HG03097 (cell line): ENCODE measurements around the gene KRTAP6-1.

ENCODE experiments used
- ATAC-seq: cut with Tn5 transposase; IDR thresholded peaks from one replicate; pipeline ENCODE4 v1.9.1; 2021; ENCODE audit not compliant: unreplicated experiment, low FRiP score

The KRTAP6-1 gene

GRCh38 chr21:30613836-30614235 lies at the start of gene KRTAP6-1:
TSS of gene KRTAP6-1 (minus strand) at chr21:30613930. CDS start at chr21:30613904, 26 bp downstream.
- ATAC-seq, result no peak

GRCh38 chr21:30652891-30653290 lies 39.2 kb upstream of the KRTAP6-1 start:
- ATAC-seq, result no peak

DNA sequence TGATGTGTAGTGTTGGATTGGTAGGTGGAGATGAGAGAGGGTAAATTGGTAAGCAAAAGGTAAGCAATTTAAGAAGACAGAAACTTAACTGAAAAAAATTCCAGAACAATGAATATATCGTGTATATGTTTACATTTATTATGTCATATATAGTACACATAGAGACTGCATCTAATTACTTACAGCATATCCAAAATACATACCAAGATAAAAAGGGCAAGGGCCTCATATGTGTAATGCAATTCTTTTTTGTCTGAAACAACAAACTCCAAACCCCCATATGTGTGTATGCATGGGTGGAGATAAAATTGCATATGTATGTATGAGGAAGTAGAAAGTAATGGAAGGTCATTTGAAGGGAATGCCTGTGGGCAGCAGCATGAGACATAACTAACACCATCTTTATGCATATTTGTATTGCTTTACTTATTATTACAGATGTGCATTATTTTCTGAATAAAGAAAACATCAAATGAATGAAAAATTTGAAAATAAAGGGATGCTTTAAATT lies 33.2 kb upstream of the KRTAP6-1 start:
- ATAC-seq, result no peak

DNA sequence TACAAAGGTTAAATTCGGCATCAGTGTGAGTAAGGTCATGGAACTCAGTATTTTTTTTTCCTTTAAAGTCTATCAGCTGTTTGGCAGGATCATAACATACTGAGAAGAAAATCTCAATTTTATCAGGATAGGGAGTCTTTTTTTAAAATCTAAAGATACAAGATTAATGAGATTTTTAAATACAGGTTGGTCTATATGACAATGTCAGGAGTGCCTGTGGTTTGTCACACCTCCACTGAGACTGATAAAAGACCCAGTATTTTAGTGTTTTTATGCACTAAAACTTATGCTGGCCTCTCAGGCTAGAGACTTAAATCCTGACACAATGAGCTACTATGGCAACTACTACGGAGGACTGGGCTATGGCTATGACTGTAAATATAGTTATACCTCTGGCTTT lies 28.8 kb upstream of the KRTAP6-1 start, which contains the start of gene KRTAP20-3:
KRTAP20-3 (plus strand) TSS at position 301 of the 400 bp plus-strand sequence.
- no peak for ATAC-seq

- ATAC-seq, result no peak
These were observed 25.0 kb upstream of the KRTAP6-1 start for GRCh38 chr21:30638686-30639085.

GRCh38 chr21:30634906-30635305 lies 21.2 kb upstream of the KRTAP6-1 start, which contains the start of gene KRTAP20-2:
TSS of gene KRTAP20-2 (plus strand) at chr21:30635206. CDS start at chr21:30635264, 58 bp downstream.
- ATAC-seq, result no peak

DNA sequence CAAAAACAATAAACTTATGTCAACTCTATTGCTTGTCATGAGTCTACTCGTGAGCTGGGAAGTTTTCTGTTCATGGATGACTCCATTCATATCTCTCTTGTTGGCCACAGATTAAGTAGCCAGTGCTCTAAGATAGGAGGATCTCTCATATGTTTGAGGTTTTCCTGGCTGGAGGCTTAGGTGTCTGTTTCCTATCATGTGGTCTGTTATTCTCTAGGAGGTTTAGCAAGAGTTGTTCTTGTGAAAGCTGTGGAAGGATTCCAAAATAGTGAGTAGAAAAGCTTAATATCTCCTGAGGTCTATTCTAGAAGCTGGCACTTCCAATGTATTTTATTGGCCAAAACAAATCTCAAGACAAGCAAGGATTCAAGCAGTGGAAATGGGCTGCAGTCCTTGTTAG lies 15.5 kb upstream of the KRTAP6-1 start:
- no peak for ATAC-seq

GRCh38 chr21:30628109-30628508 lies 14.4 kb upstream of the KRTAP6-1 start:
- ATAC-seq, result no peak

DNA sequence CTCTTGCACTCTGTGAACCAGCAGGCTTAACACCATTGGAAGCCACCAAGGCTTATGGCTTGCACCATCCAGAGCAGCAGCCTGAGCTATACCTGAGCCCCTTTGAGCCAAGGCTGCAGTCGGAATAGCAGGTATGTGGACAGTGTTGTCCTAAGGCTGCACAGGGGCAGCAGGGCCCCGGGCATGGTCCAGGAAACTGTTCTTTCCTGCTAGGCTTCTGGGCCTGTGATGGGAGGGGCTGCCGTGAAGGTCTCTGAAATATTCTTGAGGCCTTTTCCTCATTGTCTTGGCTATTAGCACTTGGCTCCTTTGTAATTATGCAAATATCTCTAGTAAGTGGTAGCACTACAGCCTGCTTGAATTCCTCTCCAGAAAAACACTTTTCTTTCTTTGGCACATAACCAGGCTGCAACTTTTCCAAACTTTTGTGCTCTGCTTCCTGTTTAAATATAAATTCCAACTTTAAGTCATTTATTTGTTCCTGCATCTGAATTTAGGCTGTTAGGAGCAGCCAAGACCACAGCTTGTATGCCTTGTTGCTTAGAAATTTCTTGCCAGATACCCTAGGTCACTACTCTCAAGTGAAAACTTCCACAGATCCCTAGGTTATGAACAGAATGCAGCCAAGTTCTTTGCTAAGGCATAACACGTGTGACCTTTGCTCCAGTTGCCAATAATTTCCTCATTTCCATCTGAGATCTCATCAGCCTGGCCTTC lies 11.9 kb upstream of the KRTAP6-1 start:
- no peak for ATAC-seq

DNA sequence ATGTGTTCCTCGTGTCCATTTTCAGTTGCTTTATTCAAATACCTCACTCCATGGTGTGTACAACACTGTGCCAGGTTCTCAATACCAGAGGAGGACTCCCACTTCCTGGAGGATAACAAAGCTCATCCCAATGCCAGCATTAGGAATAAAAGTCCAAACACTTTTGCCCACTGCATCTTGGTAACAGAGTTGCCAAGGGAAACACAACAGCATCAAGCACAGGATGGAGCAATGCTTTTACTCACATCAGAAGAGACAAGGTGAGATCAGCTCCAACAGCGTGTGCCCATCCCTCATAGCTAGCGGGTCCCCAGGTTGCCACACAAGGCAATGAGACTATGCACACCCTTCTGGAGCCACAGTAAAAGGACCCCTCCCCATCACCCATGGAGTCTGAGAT lies 9.6 kb upstream of the KRTAP6-1 start:
- no peak for ATAC-seq

DNA sequence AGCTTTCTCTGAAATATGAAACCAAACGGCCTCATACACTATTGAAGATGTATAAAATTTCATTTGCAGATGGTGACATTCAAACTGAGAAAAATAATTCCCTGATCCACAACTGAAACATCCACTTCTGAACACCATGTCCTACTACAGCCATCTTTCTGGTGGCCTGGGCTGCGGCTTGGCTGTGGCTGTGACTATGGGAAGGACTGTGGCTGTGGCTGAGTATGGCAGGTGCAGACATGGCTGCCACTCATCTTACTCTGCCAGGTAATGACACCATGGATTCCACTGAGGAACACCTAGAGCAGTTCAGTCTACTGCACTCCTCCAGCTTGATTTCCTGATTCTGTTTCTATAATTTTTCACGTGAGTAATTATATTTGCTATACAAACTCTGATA lies 6.8 kb upstream of the KRTAP6-1 start, which contains the start of gene KRTAP20-4:
KRTAP20-4 (plus strand) TSS at position 106 of the 400 bp plus-strand sequence.
- no peak for ATAC-seq

GRCh38 chr21:30620080-30620479 lies 6.3 kb upstream of the KRTAP6-1 start:
- no peak for ATAC-seq

DNA sequence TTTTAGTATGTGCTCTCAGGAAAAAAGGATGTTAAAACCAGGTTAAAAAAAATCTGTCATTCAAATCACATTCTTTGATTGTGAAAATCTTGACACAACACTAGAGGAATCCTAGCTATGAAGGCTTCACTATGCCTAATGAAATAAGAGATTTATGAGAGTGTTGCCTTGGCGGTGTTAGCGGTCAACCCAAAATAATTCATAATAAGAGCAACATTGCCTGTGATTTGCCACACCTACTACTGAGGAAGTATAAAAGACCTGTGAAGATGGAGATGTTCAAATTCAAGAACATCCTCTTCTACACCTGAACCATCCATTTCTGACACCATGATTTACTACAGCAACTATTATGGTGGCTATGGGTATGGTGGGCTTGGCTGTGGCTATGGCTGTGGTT lies 2.4 kb upstream of the KRTAP6-1 start, which contains the start of gene KRTAP20-1:
KRTAP20-1 (plus strand) TSS at position 301 of the 400 bp plus-strand sequence; CDS start at position 331, 30 bp downstream.
- no peak for ATAC-seq

DNA sequence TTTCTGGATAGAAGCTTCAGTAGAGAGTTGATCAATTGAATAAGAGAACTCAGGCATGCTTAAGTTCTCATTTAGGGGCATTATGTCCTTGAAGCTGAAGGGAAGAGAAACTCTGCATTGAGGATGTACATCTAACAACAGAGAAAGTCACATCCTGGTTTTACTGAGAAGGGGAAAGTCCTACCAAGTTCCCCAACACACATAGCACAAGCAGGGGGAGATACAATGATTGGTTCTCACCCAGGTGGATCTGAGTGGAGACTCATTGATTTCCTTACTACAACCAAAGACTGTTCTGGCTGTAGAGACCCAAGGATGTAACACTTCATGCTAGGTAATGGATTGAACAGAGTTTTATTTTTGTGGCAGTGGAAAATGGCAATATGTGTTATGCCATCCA lies 1.5 kb upstream of the KRTAP6-1 start:
- ATAC-seq, result no peak

DNA sequence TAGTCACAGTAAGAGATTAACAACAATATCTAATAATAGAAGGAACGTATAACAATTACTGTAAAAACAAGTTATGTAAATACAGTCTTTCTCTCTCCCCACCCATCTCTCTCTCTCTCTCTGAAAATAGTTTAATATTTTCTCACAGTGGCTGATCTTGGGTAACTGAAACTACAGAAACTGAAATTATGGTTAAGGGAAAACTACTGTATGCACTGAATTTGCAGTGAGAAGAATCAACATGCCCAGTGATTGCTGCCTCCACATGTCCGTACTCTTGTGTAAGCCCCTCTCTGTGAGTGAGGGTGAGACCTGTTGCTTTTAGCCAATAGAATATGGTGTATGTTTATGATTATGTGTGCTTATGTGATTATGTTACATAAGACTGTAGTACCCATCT lies 1.6 kb downstream of the KRTAP6-1 start:
- no peak for ATAC-seq

DNA sequence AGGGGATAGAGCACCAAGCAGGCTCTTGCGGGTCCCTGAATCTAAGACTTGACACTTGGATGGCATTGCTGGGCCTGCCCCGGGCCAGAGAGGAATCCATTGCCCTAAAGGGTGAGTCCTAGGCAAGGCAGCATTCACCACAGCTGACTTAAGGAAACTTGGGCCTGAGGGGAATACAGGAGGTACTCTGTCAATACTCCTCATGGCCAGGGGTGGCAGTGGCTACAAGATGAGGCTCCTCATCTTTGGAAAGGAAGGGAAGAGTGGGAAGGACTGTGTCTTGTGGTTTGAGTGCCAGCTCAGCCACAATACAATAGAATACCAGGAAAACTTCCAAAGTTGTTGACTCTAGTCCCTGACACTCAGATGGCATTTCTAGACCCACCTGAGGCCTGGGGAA lies 7.8 kb downstream of the KRTAP6-1 start:
- no peak for ATAC-seq

DNA sequence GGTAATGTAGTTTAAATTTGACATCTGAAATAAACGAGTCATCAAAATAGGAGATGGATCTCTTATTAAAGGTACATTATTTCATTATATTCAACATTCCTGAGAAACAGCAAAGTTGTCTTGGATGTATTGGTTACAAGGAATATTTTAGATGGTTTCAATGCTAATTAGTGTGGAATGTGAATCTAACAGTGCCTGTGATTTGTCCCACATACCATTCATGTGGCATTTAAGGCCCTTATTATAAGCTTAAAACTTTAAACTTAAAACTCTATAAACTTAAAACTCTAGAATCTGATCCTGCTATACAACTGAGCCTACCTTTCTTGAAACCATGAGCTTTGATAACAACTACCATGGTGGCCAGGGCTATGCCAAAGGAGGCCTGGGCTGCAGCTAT lies 12.9 kb downstream of the KRTAP6-1 start, which contains the start of gene KRTAP22-1:
KRTAP22-1 (plus strand) TSS at position 301 of the 400 bp plus-strand sequence.
- no peak for ATAC-seq

DNA sequence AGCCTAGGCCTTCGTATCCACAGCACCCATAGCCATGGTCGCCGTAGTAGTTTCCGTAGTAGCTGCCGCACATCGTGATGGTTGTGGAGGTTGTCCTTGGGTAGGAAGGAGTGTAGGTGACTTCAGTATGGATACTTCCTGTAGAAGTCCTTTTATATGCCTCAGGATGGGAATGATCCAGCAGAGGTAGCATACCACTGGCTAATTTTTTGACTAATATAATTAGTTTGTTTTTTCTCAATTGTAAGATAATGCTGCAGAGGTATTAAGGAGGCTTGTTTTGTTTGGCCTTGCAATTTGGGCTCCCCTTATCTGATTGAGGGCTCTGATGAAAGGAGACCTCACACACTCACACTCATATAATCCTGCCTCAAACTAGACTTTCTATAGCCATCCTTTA lies 14.9 kb downstream of the KRTAP6-1 start, which contains the start of gene KRTAP6-2:
KRTAP6-2 (minus strand) TSS at position 101 of the 400 bp plus-strand sequence; CDS start at position 73, 28 bp downstream.
- no peak for ATAC-seq

GRCh38 chr21:30592140-30592539 lies 21.6 kb downstream of the KRTAP6-1 start, which contains the start of gene KRTAP6-3:
TSS of gene KRTAP6-3 (plus strand) at chr21:30592440. CDS start at chr21:30592446, 6 bp downstream.
- no peak for ATAC-seq

DNA sequence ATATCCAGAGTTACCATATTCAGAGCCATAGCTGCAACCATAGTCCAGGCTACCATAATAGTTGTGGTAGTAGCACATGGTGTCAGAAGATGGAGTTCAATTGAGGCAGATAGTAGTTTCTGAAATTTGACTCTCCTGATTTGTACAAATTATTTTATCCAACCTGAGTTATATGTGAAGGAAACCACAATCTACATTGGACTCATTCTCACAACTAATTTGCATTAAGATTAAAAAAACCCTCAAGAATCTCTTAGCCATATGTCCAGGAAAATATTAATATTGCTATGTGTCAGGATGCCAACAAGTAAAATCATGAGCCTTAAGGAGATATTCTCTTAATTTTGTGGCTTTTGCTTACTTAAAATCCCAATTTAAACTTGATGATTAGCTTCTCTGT lies 23.4 kb downstream of the KRTAP6-1 start, which contains the start of gene KRTAP22-2:
KRTAP22-2 (minus strand) TSS at position 101 of the 400 bp plus-strand sequence.
- ATAC-seq, result no peak

DNA sequence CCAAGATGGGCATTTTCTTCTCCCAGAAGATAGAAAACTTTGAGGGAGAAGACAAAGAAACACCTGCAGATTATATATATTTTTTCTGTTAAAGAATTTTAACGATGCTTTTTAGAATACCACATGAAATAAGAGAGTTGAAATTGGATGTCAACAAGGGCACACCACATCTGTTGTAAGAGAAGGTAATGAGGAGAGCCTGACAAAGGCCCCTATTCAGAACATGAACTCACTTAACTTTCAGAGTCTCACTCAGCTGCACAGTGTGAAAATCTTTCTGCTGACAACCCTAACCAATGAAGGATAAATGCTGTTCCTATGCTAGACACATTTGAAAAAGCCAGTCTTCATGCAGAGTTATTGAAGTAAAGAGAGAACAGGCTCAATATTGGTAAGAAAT lies 30.9 kb downstream of the KRTAP6-1 start:
- ATAC-seq, result no peak

GRCh38 chr21:30580132-30580531 lies 33.6 kb downstream of the KRTAP6-1 start:
- no peak for ATAC-seq
